Rectal smooth muscle tissue (tissue), 1 donor: ENCODE measurements around the gene KRT17.
"Not testable (repeated sequence)": the region's sequence is repeated elsewhere in the genome, so short reads cannot be mapped to it uniquely, and the experiment has no call there.

ENCODE experiments used
- H3K27ac ChIP-seq: one replicate; pipeline ENCODE4 v1.7.0; 2013; ENCODE audit warnings: low read depth, low read length, inconsistent platforms
- H3K27me3 ChIP-seq: one replicate; pipeline ENCODE4 v1.7.0; 2013; ENCODE audit warnings: low read length; ENCODE audit not compliant: control insufficient read depth, insufficient read depth
- H3K36me3 ChIP-seq: one replicate; pipeline ENCODE4 v1.7.0; 2013; ENCODE audit warnings: low read length; ENCODE audit not compliant: control insufficient read depth, insufficient read depth
- H3K4me1 ChIP-seq: one replicate; pipeline ENCODE4 v1.7.0; 2013; ENCODE audit warnings: low read length; ENCODE audit not compliant: control insufficient read depth, insufficient read depth
- H3K4me3 ChIP-seq: one replicate; pipeline ENCODE4 v1.7.0; 2013; ENCODE audit warnings: low read length
- H3K9ac ChIP-seq: one replicate; pipeline ENCODE4 v1.7.0; 2013; ENCODE audit warnings: low read length

KRT17 gene

DNA sequence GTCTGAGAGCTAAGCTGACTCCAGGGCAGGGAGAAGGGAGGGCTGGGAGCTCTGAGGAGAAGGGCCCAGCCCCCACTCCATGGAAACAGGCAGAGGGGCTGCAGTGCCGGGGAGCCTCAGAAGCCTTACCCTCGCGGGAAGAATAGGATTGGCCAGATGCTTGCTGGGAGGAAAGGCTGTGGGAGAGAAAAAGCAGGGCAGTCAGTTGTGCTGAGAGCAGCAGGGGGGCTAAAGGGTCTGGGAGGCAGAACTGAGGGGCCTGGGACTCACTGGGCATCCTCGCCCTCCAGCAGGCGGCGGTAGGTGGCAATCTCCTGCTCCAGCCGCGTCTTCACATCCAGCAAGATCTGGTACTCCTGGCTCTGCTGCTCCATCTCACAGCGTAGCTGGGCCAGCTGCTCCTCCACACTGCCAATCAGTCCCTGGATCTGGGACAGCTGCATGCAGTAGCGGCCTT, 14.3 kb downstream of the KRT17 start:
- not testable (repeated sequence) for H3K27me3 ChIP-seq, H3K4me3 ChIP-seq, H3K27ac ChIP-seq, H3K36me3 ChIP-seq, H3K9ac ChIP-seq, H3K4me1 ChIP-seq

DNA sequence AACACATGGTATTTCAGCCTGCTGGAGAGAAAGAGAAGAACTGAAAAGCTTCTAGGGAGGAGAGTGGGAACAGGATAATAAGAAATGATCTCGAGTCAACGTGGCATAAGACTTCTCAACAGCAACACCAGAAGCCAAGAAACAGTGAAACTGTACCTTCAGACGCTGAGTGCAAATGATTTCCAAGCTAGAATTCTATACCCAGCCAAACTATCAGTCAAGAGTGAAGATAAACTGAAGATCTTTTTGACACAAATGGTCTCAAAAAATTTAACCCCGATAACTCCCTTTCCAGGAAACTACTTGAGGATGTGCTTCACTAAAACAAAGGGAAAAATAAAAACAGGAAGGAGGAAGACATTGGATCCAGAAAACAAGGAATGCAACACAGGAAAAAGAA, 17.4 kb downstream of the KRT17 start:
- not testable (repeated sequence) for H3K27ac ChIP-seq, H3K9ac ChIP-seq, H3K4me1 ChIP-seq, H3K27me3 ChIP-seq, H3K36me3 ChIP-seq, H3K4me3 ChIP-seq

DNA sequence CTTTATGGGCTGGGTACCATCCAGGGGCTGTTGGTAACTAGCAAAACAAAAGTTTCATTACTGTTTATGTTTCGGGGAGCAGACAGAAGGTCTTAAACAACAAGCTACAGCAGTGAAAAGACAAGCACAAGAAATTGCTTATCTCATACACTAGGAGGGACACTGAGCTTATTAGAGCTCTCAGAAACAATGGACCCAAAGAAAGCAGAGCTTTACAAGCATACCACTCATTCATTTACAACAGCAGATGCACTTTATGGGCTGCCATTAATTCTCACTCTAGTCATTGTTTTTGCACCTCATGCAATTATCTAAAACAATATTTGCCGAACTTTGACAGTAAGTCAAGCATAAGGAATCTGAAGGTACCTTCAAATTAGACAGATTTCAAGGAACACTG, 21.9 kb downstream of the KRT17 start:
- H3K36me3 ChIP-seq, result no peaks in the 10 kb centered on the region
- no peaks in the 10 kb centered on the region for H3K4me1 ChIP-seq
- H3K4me3 ChIP-seq, result no peak overlapping the region
- no peak overlapping the region for H3K9ac ChIP-seq
- H3K27me3 ChIP-seq, result no peaks in the 10 kb centered on the region
- H3K27ac ChIP-seq, result no peak overlapping the region

GRCh38 chr17:41600318-41600717, 24.1 kb downstream of the KRT17 start:
- no peak overlapping the region for H3K9ac ChIP-seq
- no peaks in the 10 kb centered on the region for H3K4me1 ChIP-seq
- no peak overlapping the region for H3K4me3 ChIP-seq
- peaks cover 1% of the 10 kb centered on the region for H3K27me3 ChIP-seq
- no peaks in the 10 kb centered on the region for H3K36me3 ChIP-seq
- H3K27ac ChIP-seq, result no peak overlapping the region

- no peak overlapping the region for H3K4me3 ChIP-seq
- H3K4me1 ChIP-seq, result no peaks in the 10 kb centered on the region
- H3K36me3 ChIP-seq, result no peaks in the 10 kb centered on the region
- no peak overlapping the region for H3K27ac ChIP-seq
- peaks cover 2% of the 10 kb centered on the region for H3K27me3 ChIP-seq
- H3K9ac ChIP-seq, result no peak overlapping the region
Observed at GRCh38 chr17:41599680-41600079, 24.7 kb downstream of the KRT17 start.

DNA sequence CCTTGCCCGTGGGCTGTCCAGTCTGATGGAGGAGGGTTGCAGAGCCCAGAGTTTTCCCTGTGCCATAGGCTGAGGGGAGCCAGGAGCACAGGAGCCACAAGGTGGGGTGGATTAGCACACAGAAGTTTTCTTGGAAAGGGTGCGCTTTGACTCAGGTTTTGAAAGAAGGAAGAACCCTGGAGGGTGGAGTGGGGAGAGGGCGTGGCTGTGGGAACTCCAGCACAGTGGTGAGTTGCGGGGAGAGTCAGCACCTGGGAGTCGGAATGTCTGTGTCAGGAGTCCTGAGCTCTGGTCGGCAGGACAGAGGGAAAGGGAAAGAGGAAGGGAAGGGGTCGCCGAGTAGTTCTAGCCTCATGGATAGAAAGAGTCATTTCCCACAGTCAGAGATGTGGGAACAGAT, 28.8 kb downstream of the KRT17 start:
- Histone ChIP-seq H3K27ac (no peak overlapping the region), H3K4me3 (no peak overlapping the region), H3K4me1 (no peaks in the 10 kb centered on the region), H3K9ac (no peak overlapping the region), H3K27me3 (peaks cover 2% of the 10 kb centered on the region), H3K36me3 (no peaks in the 10 kb centered on the region)

GRCh38 chr17:41594363-41594915, 29.9 kb downstream of the KRT17 start:
- H3K4me3 ChIP-seq, result no peak overlapping the region
- no peak overlapping the region for H3K9ac ChIP-seq
- H3K36me3 ChIP-seq, result no peaks in the 10 kb centered on the region
- no peak overlapping the region for H3K27ac ChIP-seq
- H3K4me1 ChIP-seq, result no peaks in the 10 kb centered on the region
- peaks cover 2% of the 10 kb centered on the region for H3K27me3 ChIP-seq

GRCh38 chr17:41593306-41593981, 30.9 kb downstream of the KRT17 start:
- Histone ChIP-seq H3K36me3 (no peaks in the 10 kb centered on the region), H3K9ac (no peak overlapping the region), H3K27ac (no peak overlapping the region), H3K4me1 (no peaks in the 10 kb centered on the region), H3K27me3 (peaks cover 2% of the 10 kb centered on the region), H3K4me3 (no peak overlapping the region)

GRCh38 chr17:41592601-41593305, 31.6 kb downstream of the KRT17 start:
- Histone ChIP-seq H3K9ac (no peak overlapping the region), H3K27me3 (peaks cover 2% of the 10 kb centered on the region), H3K27ac (no peak overlapping the region), H3K4me3 (no peak overlapping the region), H3K36me3 (no peaks in the 10 kb centered on the region), H3K4me1 (no peaks in the 10 kb centered on the region)

GRCh38 chr17:41589301-41589700, 35.1 kb downstream of the KRT17 start:
- Histone ChIP-seq H3K4me3 (no peak overlapping the region), H3K36me3 (no peaks in the 10 kb centered on the region), H3K9ac (no peak overlapping the region), H3K27me3 (no peaks in the 10 kb centered on the region), H3K4me1 (no peaks in the 10 kb centered on the region), H3K27ac (no peak overlapping the region)

- H3K4me1 ChIP-seq, result no peaks in the 10 kb centered on the region
- H3K27ac ChIP-seq, result no peak overlapping the region
Observed at GRCh38 chr17:41588126-41588810, 36.1 kb downstream of the KRT17 start.

DNA sequence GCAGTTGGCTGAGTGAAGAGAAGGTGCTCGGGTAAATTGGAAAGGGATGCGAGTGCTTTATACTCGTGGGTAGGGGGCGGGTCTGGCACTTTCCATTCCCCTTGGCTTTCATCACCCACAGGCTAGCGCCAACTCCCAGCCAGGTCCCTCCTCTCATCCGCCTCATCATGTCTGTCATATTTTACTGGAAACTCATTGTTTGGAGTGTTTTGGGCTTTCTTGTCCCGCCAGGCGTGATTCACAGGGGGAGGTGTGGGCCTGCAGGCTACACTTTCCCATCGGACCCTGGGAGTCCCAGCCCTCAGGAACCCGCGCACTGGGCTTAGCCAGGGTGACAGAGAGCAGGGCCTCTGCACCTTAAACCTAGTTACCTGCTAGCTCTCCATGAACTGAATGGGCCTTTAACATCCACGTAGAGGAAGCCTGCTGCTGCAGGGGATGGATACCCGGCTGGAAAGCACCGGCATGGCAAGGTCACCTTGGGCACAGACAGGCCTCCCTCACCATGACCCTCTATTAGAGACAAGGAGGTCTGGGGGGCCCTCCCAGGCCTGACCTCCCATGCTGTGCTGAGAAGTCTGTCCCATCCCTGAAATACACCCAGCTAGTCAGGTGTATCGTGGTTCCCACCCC, 37.4 kb downstream of the KRT17 start, which contains the start of gene KRT14:
KRT14 (minus strand) TSS at position 33 of the 633 bp plus-strand sequence. CDS start 61 bp downstream, outside the sequence.
- Histone ChIP-seq H3K4me1 (no peaks in the 10 kb centered on the region), H3K9ac (no peak within 1 kb of the TSS), H3K36me3 (no peaks in the 10 kb centered on the region), H3K27ac (no peak within 1 kb of the TSS), H3K4me3 (no peak within 1 kb of the TSS), H3K27me3 (no peaks in the 10 kb centered on the region)

More at GRCh38 chr17:41588126-41588810, 36.1 kb downstream of the KRT17 start:
- Histone ChIP-seq H3K27me3 (no peaks in the 10 kb centered on the region), H3K9ac (no peak overlapping the region), H3K4me3 (no peak overlapping the region), H3K36me3 (no peaks in the 10 kb centered on the region)
